Hepatocyte (in vitro differentiated cells): ENCODE data around the gene ZNF318.

Experiments
- EZH2 ChIP-seq: fragments of 200-600 bp; sonication (generic); IDR thresholded peaks from 2 replicates; pipeline ENCODE4 v1.6.1; 2016; ENCODE audit warnings: antibody characterized with exemption, mild to moderate bottlenecking, borderline replicate concordance
- EZH2phosphoT487 ChIP-seq: fragments of 200-600 bp; sonication (generic); IDR thresholded peaks from one replicate; pipeline ENCODE4 v1.6.1; 2018; ENCODE audit warnings: antibody characterized with exemption, mild to moderate bottlenecking, low read depth, moderate library complexity; ENCODE audit not compliant: unreplicated experiment, severe bottlenecking
- TF ChIP-seq, protein P1 (sequence below): fragments of 200-600 bp; sonication (generic); IDR thresholded peaks from 2 replicates; pipeline ENCODE4 v1.5.1; 2016; ENCODE audit warnings: antibody characterized with exemption, mild to moderate bottlenecking; ENCODE audit not compliant: poor library complexity

DNA sequence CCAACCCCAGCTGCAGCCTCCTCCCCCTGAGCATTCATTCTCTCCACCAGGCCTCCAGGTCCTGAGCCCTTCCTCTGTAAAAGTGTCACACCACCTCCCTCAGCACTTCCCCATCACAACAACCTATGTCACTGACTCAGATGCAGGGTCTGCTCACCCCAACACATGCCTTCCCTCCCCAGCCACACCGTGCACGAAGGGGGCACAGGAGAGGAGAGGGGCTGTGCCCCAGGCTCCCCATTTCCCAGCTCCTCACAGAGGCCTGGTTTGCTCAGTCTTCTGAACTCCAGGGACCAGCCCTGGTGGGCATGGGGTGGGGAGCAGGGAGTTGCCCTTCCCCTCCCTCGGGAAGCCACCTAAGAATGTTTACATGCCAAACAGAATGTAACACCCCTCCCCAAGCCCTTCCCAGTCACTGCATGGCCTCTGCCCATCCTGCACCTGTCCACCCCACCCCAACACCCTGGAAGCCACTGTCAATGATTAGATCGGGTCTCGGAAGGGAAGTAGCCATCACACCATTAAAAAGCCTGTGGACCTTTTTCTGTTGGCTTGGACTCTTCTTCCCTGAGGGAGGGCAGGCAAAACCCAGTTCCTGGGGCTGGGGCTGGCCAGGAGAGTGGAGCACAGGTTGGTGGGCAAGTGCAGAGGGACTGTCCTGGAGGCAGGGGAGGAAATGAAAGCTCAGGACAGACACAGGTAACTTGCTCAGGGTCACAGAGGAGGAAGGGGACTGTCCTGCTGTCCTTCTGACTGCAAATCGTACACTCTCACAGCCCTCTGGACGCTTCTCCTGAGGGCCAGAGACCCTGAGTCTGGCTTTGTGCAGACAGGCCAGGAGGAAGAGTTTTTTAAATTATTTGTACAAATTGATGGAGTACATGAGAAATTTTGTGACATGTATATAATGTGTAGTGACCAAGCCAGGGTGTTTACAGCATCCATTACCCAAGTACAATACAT lies 81.4 kb downstream of the ZNF318 start:
- TF ChIP-seq EZH2phosphoT487, result no peak
- TF ChIP-seq, protein P1, sequence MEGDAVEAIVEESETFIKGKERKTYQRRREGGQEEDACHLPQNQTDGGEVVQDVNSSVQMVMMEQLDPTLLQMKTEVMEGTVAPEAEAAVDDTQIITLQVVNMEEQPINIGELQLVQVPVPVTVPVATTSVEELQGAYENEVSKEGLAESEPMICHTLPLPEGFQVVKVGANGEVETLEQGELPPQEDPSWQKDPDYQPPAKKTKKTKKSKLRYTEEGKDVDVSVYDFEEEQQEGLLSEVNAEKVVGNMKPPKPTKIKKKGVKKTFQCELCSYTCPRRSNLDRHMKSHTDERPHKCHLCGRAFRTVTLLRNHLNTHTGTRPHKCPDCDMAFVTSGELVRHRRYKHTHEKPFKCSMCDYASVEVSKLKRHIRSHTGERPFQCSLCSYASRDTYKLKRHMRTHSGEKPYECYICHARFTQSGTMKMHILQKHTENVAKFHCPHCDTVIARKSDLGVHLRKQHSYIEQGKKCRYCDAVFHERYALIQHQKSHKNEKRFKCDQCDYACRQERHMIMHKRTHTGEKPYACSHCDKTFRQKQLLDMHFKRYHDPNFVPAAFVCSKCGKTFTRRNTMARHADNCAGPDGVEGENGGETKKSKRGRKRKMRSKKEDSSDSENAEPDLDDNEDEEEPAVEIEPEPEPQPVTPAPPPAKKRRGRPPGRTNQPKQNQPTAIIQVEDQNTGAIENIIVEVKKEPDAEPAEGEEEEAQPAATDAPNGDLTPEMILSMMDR, result no peak
- TF ChIP-seq EZH2, result no peak
